ENCODE results near the gene LACC1.

LACC1 gene

GRCh38 chr13:43942286-43942685 is 62.6 kb downstream of the LACC1 start:
- no peak for DNase-seq (ENCODE audit: low read depth in 3 of 3)

Measured in stimulated activated CD4-positive, alpha-beta T cell treated with anti-CD3 and anti-CD28 coated beads, TNF-alpha, amount 100 ng/mL, for 48 hours (primary cell).